HG02943 (cell line): ENCODE results near the gene ARMC8.
"Not testable (repeated sequence)": the region's sequence is repeated elsewhere in the genome, so short reads cannot be mapped to it uniquely, and the experiment has no call there.

Experiments
- ATAC-seq: cut with Tn5 transposase; IDR thresholded peaks from one replicate; pipeline ENCODE4 v1.9.1; 2021; ENCODE audit warnings: mild to moderate bottlenecking, low read depth, moderate library complexity; ENCODE audit not compliant: unreplicated experiment

The ARMC8 gene

GRCh38 chr3:138187296-138188012 is at the start of gene ARMC8:
Gene ARMC8 (plus strand): TSS chr3:138187301. CDS start chr3:138187555, 254 bp downstream.
- ATAC-seq, result peak; percentile 70

- no peak for ATAC-seq
These were observed 49.2 kb upstream of the ARMC8 start for GRCh38 chr3:138137861-138138260.

- no peak for ATAC-seq
These were observed 47.4 kb upstream of the ARMC8 start for GRCh38 chr3:138139691-138140090.

- no peak for ATAC-seq
These were observed 46.2 kb upstream of the ARMC8 start for GRCh38 chr3:138140940-138141339.

GRCh38 chr3:138142181-138142580 is 44.9 kb upstream of the ARMC8 start:
- not testable (repeated sequence) for ATAC-seq

- no peak for ATAC-seq
These were observed 38.6 kb upstream of the ARMC8 start for GRCh38 chr3:138148503-138148902.

- ATAC-seq, result no peak
These were observed 32.6 kb upstream of the ARMC8 start for GRCh38 chr3:138154534-138154933.

- no peak for ATAC-seq
These were observed 29.4 kb upstream of the ARMC8 start for GRCh38 chr3:138157743-138158142.

GRCh38 chr3:138165061-138165460 is 22.0 kb upstream of the ARMC8 start:
- no peak for ATAC-seq

- no peak for ATAC-seq
These were observed 14.5 kb upstream of the ARMC8 start for GRCh38 chr3:138172625-138173024.

- peak; percentile 10 for ATAC-seq
These were observed 13.2 kb upstream of the ARMC8 start for GRCh38 chr3:138173769-138174420.

GRCh38 chr3:138174421-138175131 is 12.5 kb upstream of the ARMC8 start, which contains the start of gene DBR1:
Gene DBR1 (minus strand): TSS chr3:138174921. CDS start chr3:138174795, 126 bp downstream.
- peak; percentile 84 for ATAC-seq

GRCh38 chr3:138180375-138181029 is 6.6 kb upstream of the ARMC8 start:
- ATAC-seq, result peak; percentile 72

- no peak for ATAC-seq
These were observed 2.1 kb upstream of the ARMC8 start for GRCh38 chr3:138184994-138185393.

GRCh38 chr3:138186221-138186620 is 880 bp upstream of the ARMC8 start:
- ATAC-seq, result no peak

- ATAC-seq, result peak; percentile 90
These were observed 252 bp upstream of the ARMC8 start for GRCh38 chr3:138186803-138187295.

- no peak for ATAC-seq
These were observed 1.1 kb downstream of the ARMC8 start for GRCh38 chr3:138188013-138188730.

- ATAC-seq, result no peak
These were observed 8.4 kb downstream of the ARMC8 start for GRCh38 chr3:138195481-138195880.

GRCh38 chr3:138196023-138196422 is 8.9 kb downstream of the ARMC8 start:
- ATAC-seq, result no peak

- no peak for ATAC-seq
These were observed 10.0 kb downstream of the ARMC8 start for GRCh38 chr3:138197058-138197457.
